ENCODE measurements around the gene SIGLEC8. TPM values are rescaled to one million over a fixed set of nuclear protein-coding genes. Genes with fewer than 3 reads are reported as not detected.
"Not testable (repeated sequence)": the region's sequence is repeated elsewhere in the genome, so short reads cannot be mapped to it uniquely, and the experiment has no call there.

The SIGLEC8 gene
- total RNA-seq, 2 donors from 2014 or later: 0.08 to 0.26 TPM

DNA sequence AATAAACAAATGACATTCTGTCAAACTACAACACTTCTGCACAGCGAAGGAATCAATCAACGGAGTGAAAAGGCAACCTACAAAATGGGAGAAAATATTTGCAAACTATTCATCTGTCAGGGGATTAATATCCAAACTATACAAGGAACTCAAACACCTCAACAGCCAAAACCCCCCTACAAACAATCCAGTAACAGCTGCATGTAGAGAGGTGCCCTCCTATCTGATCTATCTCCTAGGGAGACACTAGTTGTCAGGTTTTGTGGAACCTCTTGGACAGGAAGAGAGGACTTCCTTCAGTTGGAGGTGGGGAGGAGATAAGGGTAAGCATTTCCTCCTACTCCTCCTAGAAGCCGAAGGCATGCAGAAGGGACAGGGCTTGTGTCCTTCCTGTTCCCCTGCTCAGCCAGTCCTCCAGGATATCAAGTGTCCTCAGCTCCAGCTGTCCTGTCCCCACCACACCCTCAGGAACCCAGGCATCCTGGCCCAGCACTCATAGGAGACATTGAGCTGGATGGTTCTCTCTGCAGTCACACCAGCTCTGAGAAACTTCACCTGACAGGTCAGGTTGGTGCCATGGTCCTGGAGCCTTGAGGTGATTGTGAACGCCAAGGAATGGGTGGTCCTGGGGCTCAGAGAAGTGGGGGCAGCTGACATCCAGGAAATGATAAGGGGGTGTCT, 9.8 kb upstream of the SIGLEC8 start:
- Histone ChIP-seq H3K27me3 (no peaks in the 10 kb centered on the region), H3K9me3 (no peaks in the 10 kb centered on the region), H3K4me1 (no peaks in the 10 kb centered on the region), H3K36me3 (no peaks in the 10 kb centered on the region), H3K27ac (no peak overlapping the region), H3K4me3 (no peak overlapping the region)
- no peak for TF ChIP-seq CTCF (IDR thresholded peaks at IDR 0.05)
- no peak for DNase-seq (ENCODE audit: low spot score)

DNA sequence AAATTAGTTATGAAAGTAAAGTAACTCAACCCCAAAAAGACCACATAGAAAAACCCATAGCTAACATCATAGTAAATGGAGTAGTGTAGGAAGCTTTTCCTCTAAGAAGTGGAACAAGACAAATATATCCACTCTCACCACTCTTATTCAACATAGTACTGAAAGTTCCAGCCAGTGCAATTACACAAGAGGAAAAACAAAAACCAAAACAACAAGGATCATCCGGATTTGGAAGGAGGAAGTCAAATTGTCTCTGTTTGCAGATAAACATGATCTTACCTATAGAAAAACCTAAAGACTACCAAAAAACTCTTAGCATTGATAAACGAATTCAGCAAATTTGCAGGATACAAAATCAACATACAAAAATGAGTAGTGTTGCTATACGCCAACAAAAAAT, 8.5 kb upstream of the SIGLEC8 start:
- no peaks in the 10 kb centered on the region for H3K27me3 ChIP-seq
- no peak for TF ChIP-seq CTCF (IDR thresholded peaks at IDR 0.05)

DNA sequence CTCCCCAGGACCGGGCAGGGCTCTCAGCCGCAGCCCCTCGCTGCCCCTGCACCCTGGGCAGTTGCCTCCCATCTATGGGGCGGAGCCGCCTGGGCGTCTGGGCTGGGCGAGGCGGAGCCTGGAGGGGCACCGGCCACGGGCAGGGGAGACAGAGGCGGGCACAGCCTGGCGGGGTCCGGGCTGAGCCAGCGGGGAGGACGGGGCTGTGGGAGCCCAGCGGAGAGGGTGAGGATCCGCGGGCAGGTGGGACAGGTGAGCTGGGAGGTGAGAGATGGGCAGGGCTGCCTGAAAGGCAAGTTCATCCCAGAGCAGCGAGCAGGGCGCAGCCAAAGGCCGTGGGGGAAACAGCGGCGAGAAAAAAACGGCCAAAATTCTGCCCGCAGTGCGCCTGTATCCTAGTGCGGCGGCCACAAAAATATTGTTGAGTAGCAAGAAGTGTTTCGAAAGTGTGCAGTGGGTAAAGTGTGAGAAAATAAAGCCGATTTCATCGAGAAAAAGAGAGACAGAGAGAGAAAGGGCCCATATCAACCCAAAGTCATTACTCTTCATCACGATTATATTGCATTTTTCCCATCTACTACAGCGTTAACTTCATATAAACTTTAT, 5.8 kb upstream of the SIGLEC8 start:
- not testable (repeated sequence) for H3K27me3 ChIP-seq, H3K36me3 ChIP-seq

More for the DNA sequence above, 8.5 kb upstream of the SIGLEC8 start:
- Histone ChIP-seq H3K9me3 (no peaks in the 10 kb centered on the region), H3K4me3 (no peak overlapping the region), H3K27ac (no peak overlapping the region), H3K4me1 (no peaks in the 10 kb centered on the region), H3K36me3 (no peaks in the 10 kb centered on the region)
- no peak for DNase-seq (ENCODE audit: low spot score)

GRCh38 chr19:51462681-51463080, 4.4 kb upstream of the SIGLEC8 start:
- Histone ChIP-seq H3K4me1 (no peaks in the 10 kb centered on the region), H3K36me3 (no peaks in the 10 kb centered on the region), H3K9me3 (no peaks in the 10 kb centered on the region), H3K27ac (no peak overlapping the region), H3K27me3 (no peaks in the 10 kb centered on the region), H3K4me3 (no peak overlapping the region)
- no peak for TF ChIP-seq CTCF (IDR thresholded peaks at IDR 0.05)
- no peak for DNase-seq (ENCODE audit: low spot score)

More for the DNA sequence above, 5.8 kb upstream of the SIGLEC8 start:
- H3K27ac ChIP-seq; H3K4me1 ChIP-seq; H3K9me3 ChIP-seq; DNase-seq (ENCODE audit: low spot score); H3K4me3 ChIP-seq: not testable (repeated sequence)

- Histone ChIP-seq H3K27me3 (no peaks in the 10 kb centered on the region), H3K36me3 (no peaks in the 10 kb centered on the region), H3K4me3 (no peak overlapping the region), H3K4me1 (no peaks in the 10 kb centered on the region), H3K9me3 (no peaks in the 10 kb centered on the region), H3K27ac (no peak overlapping the region)
- TF ChIP-seq CTCF (IDR thresholded peaks at IDR 0.05): no peak
- DNase-seq (ENCODE audit: low spot score): no peak
These were observed 4.0 kb upstream of the SIGLEC8 start for GRCh38 chr19:51462276-51462675.

- H3K27ac ChIP-seq: no peak overlapping the region
- no peak for DNase-seq (ENCODE audit: low spot score)
- no peaks in the 10 kb centered on the region for H3K9me3 ChIP-seq
- no peaks in the 10 kb centered on the region for H3K27me3 ChIP-seq
- no peak overlapping the region for H3K4me3 ChIP-seq
- TF ChIP-seq CTCF (IDR thresholded peaks at IDR 0.05): no peak
- no peaks in the 10 kb centered on the region for H3K36me3 ChIP-seq
- no peaks in the 10 kb centered on the region for H3K4me1 ChIP-seq
These were observed 3.5 kb upstream of the SIGLEC8 start for GRCh38 chr19:51461723-51462161.

All from right atrium auricular region (tissue), 2 donors.